Right kidney (tissue), 1 donor: ENCODE results near the gene GSTO2.

Experiments used
- DNase-seq: peaks from one replicate; pipeline ENCODE4 v3.0.0-alpha.2; 2016

The GSTO2 gene

DNA sequence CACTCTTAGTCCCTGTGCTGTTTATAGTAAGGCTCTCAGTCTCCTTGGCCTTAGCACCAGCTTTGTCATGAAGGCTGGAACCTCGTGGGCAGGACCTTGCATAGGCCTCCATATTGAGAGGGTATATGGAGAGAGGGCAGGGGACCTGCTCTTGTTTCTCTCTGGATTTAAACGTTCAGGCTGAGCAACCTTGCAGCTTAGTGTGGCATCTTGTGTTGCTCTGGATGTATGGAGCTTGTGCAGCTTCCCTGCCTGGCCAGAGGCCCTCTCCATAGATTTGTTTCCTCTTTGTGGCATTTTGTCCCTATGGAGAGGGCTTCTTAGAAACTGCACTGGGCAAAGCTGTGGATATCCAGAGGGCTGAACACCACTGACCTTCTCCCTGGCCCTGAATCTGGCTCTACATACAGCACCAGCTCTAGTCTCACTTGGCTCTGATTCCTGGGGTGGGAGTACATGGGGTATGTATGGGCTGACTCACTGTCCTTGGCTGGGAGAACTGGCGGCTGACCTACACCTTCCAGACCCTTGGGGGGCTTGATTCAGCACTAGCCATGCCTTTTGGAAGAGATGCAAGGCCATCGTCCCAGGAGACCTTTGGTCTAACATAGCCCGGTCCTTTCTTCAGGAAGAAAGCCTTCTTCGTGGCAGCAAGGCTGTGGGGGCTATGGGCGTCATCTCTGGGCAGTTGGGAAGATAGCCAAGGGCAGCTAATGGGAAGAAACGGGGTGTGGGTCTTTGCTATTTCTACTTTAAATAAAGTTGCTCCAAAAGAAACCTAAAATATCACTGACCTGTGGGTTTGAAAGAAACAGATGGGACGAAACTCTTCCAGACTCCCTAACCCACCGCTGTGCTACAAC lies 38.8 kb downstream of the GSTO2 start:
- DNase-seq: no peak

DNA sequence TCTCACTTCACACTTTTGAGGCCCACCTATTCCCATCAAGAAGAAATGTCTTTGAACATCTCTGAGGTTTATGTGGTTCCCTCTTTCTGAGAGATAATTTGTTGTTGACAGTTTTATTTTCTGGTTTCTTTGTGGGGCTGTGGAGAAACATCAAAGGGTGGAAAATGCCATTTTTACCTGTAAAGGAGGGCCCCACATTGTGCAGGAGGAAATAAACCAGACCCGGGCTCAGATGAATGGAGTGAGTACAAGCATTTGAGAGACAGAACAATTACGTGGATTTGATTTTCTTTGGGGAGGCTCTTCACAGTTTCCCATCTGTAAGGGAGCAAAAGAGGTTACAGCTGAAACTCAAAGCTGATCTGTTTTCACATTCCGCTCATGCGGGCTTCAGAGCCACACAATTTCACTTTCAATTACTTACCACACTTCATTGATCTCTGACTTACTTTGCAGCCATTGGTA lies 39.5 kb downstream of the GSTO2 start:
- DNase-seq: no peak

DNA sequence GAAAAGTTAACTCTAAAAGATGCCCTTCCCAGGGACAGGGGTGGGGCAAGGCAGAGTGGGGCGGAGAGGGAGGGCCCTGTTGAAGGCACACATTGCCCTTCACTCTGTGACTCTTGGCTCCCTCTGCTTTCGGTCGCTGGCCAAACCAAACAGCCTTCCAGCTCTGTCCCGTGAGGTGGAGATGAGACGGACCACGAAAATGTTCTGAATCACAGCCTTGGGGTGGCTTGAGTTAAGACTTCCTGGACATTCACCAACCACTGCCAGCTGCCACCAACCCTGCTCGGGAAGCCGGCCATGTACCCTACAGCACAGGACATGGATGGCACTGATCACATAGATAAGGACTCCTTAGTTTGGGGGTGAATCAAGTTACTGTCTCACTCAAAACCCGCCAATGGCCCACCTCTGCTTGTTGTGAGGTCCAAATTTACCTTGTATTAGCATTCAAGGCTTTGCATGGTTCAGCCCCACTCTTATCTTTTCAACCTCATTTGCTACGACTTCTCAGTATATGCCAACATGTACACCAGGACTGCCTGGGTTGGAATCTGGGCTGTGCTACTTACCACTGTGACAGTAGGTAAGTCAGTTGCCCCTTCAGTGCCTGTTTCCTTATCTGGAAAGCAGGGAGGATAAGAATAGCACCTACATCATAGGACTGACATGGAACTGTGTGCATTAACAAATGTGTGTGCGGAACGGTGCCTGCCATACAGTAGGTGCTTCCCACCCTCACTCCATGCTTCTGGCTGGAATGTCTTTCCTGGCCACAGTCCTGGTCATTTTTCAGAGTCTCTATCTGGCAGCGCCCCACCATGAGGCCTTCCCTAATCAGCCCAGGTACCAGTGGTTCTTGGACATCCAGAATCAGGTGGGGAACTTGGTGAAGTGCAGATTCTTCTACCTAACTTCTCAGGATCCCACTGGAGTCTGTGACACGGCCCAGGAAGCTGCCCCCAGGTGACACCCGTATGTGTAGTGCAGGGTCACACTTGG lies 41.3 kb downstream of the GSTO2 start:
- DNase-seq: no peak

DNA sequence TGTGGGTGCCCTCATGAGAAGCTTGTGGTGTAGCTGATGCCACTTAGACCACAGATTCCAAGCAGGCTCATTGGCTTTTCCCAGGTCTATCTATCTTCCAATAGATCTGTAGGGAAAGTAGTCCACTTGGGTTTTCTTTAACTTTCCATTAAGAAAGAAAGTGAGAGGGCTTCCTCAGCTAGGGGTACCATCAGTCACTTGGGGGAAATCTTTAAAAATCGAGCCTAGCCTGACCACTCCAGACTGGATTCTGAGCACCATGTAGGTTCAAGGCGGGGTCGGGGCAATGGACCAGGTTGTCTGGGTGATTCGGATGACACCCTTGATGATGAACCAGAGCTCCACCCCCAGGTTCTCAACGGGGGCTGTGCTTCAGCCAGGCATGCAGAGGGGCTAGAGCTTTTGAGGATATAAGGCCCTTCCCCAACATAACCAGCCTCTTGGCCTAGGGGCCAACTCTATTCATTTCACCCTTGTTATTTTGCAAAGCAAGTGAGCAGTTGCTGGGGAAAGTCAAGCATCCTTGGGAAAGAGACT lies 42.3 kb downstream of the GSTO2 start:
- no peak for DNase-seq

DNA sequence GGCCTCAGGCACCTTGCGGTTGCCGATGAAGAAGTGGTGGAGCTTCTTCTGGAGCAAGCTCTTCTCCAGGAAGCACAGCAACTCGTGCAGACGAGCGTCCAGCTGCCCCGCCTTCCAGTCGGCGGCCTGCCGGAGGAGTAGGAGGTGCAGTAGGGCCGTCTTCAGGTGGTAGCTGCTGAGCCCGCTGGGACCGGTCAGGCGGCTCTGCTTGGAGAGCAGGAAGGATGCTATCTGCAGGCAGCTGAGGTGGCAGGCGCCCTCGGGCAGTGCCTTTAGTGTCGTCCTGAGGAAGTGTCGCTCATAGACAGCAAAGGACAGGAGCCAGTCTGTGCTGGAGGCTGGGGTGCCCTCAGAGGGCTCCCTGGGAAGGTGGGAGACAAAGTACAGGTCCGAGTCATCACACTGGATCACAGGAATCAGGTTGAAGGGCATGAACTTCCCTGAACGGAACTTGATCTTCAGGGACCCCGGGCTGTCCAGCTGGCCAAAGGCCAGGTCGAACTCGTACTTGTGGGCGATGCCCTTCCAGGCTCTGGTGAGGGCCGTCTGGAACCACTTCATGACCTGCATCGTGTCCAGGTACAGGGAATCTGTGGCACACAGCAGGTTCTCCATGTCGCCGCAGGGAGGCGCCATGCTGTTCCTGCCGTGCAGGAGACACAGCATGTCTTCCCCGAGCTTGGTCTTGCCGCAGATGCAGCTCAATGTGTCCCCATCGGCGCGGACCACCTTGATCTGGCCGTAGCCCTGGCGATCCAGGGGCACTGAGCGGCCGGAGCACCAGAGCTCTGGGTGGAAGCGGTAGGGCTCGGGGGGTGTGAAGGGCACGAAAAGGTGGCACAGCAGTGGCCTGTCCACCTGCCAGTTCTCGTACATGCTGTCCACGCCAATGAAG lies 45.9 kb downstream of the GSTO2 start:
- no peak for DNase-seq

DNA sequence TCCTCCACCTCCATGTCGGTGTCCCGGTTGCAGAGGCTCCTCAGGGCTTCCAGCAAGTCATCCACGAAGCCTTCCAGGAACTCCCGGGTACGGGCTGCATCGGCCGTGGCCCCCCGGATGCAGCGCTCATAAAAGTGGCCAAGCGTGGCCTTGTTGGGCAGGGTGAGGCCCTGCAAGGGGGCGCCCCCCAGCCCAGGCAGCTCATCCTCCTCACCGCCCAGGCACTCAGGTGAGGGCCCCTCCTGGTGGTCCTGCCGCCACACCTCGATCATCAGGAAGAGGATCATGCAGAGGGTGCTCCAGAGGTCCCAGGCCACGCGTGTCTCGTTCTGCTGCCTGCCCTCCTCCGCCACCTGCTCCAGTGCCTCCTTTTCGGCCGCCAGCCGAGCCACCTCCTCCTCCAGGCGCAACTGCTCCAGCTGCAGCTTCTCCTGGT lies 46.5 kb downstream of the GSTO2 start:
- no peak for DNase-seq

DNA sequence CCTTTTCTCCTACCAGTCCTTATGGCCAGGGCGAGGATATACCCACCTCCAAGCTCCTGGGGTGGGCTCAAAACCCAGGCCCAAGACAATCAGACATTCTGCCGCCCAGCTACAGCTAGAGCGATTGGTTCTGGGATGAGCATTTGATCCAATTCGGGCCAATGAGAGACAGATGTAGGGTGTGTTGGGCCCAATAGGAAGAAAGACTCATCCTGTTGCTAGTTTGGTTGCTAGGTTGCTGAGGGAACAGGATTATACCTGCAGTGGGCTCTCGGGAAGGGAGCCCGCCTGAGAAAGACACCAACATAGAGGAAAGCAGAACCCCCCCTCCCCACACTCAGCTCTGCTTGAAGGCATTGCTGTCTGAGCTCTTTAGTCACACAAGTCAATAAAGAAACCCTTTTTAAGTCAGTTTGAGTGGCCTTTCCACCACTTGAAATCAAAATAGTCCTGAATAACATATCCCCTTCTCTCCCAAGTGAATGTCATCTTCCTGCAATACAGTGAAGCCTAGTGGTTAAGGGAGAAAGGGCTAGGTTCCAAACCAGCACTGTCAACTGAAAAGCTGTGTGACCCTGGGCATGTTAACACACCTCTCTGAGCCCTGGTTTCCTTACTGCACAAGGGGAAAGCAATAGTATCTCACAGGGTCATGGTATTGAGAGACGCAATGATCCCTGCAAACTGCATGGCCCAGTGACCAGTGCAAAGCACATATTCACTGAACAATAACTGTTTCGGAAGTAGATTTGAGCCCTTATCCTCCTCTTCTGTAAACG lies 47.5 kb downstream of the GSTO2 start:
- no peak for DNase-seq

DNA sequence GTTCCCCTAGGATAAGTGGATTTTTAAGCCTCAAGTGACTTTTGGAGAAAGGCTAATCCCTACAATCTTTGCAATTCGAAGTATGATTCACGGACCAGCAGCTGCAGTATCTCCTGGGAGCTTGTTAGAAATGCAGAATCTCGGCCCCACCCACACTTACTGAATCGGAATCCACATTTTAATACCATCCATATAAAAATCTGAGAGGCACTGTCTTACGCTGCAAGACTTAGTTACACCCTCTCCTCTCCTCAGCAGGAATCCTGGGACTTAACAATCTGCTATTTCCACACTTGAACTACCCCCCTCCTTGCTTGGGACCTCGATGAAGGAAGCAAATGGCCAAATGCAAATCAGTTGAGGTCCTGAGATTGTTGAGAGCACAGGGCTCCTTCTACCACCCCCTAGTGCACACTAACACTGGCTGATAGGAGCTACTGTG lies 48.3 kb downstream of the GSTO2 start:
- DNase-seq: no peak

DNA sequence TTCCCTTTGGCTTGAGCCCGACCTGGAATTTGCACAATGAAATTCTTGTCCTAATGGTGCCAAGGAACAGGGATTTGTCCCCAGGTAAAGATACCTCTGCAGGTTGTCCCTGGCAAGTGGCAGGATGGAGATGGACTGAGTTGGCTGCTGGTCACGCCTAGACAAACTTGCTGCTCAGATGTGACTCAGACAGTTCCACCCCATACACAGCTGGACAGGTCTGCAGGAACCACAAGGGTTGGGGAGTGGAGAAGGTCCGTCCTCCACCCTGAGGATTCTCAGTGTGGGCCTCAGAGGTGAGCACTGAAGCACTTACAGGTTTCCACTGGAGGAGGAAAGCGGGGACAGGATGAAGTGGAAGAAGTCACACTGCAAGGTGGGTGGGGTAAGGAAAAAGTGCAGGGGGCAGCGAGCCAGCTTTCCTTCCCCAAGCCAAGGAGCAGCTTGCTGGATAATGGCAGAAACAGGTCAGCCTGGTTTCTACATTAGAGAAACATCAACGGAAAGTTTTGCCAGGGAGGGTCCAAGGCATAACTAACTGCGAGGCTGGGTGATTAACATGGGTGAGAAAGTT lies 48.8 kb downstream of the GSTO2 start:
- no peak for DNase-seq

DNA sequence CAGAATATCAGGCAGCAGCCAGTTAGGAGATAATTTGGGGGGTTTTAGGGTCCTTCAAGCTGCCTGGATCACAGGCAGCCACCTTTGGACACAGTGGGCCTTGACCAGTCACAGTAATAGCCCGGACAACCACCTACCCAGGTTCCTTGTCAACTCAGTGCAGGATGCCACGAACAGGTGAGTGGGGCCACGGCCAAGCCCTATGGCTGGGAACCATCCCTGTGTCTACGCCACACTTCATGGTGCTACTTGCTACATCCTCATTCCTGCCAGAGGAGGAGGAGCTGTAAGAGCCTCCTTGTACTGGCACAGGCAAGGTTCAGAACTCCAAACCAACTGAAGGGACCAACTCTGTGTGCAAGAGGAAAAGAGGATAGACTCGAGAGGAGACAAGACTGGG lies 49.3 kb downstream of the GSTO2 start:
- DNase-seq: no peak

DNA sequence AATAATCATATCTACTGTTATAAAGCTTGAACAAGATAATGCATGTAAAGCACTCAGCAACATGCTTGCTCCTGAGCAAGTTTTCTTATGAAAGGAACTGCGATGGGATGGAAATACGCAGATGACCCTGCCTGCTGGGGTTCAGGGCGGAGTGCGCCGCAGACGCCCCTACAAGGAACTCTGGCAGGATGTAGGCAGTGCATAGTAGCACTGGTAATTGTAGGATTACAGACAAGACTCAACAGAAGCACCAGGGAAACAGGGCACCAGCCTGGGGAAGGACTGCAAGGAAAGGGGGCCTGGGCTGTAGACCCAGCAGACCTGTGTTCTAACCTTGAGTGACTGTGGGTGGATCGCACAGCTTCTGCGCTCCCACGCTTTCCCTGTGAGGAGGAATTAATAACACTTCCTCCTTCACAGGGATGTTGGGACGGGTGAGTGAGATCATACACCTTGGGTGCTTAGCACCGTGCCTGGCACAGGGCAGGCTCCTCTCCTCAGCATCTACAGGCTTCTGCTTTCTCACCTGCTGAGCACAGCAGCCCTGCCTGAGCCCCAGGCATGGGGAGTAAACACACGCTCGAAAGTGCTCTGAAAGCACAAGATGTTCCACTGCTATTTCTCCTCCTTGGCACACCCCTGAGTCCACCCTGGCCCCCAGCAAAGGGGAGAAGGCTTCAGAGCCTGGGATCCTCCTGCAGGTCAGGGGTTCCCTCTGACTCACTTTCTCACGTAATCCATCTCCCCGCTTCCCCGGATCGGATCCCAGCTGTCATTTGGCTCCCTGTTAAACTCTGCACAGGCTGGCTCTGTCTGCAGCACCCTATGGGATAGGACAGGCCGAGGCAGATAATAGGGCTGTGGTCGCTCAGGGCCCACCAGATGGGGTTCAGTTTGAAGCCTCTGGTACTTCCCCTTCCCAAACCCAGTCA lies 50.1 kb downstream of the GSTO2 start:
- DNase-seq: no peak

DNA sequence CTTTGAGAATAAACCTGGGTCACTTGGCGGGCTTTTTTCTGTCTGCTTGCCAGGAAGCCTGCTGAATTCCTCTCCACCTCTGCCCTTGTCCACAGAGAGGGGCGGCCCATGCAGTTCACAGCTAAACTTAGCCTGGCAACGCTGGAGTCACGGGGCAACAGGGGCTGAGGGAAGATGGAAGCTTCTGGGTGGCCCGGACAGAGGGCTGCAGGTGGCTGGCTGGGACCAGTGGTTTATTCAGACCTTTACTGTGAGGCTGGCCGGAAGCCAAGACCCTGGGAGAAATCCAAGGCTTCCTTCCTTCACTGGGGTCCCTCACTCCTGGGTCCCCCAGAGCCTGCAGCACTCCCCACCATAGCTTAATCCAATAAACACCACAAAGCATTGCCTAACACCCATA lies 52.2 kb downstream of the GSTO2 start:
- no peak for DNase-seq

DNA sequence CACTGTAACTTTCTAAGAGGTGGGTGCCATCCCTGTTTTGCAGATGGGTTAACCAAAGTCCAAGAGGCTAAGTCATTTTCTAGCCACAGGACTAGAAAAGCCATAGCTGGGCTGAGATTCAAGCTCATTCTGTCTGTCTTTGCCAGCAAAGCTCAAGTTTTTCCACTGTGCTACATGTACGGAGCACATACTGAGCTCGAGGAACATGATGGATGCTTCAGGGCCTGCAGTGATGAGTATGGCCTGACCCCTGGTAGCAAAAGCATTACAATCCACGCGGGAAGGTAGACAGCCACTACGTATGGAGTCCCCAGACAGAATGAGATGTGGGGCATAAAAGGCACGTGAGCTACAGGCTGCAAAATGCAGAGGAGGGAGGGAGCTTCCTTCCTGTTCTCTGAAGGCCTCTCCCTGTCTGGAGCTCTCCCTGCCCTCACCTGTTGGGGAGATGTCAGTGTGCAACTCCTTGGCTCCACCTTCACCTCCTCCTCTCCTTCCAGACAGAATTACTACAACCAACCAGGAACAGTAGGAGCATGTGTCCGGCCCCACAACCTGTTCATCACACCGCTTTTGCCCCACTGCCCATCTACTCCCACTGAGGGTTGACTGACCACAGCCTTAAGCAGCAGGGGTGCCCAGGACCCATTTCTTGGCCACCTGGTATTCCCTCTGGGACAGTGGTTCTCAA lies 52.9 kb downstream of the GSTO2 start:
- DNase-seq: no peak

DNA sequence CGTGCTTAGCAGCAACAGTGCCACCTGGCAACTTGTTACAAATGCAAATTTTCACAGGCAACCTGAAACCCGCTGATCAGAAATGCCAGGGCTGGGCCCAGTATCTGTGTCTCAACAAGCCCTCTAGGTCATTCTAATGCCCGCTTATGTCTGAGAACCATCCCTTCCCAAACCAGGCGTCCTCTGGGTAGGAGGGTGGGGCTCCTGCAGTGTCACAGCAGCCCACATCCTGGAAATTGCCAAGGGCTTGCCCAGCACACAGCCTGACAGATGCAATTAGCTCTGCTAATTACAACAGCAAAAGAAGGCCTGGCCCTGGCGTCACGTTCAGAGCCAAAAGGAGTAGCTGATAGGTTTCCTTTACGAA lies 53.4 kb downstream of the GSTO2 start:
- DNase-seq: no peak

DNA sequence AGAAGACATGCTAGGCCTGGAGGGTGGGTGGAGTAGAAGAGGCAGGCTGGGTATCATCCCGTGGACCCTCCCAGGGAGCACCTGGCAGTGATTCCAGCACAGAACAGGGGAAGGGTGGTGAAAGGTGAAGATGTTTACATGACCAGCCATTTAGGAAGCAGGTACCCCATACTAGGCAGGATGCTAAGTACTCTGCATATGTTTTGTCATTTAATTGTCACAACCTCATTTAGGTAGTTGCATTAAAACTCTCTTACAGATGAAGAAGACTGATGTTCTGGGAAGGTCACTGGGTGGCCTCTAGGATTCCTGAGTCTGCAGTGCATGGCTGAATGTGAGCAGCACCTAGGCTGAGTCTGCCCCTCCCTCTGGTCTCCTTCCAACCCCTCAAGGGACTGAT lies 54.1 kb downstream of the GSTO2 start:
- DNase-seq: no peak

DNA sequence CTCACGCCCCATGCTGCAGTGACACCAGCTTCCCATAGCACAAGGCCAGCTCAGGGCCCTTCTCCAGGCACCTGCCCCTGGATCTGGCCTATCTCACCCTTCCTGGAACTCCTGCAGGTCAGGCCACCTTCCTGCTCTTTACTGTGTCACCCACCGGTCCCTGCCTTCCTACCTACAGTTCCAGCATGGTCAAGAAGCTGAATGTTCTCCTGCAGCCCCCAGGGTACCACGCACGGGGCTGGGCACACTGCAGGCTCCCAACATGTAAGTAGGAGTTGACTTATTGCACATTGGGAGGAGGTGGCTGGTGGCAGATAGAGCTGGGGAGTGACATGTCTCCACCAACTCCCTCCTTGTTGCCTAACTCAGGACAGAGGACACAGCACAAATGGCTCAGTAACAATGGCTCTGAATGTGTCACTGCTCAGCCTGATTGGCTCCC lies 54.8 kb downstream of the GSTO2 start:
- no peak for DNase-seq

DNA sequence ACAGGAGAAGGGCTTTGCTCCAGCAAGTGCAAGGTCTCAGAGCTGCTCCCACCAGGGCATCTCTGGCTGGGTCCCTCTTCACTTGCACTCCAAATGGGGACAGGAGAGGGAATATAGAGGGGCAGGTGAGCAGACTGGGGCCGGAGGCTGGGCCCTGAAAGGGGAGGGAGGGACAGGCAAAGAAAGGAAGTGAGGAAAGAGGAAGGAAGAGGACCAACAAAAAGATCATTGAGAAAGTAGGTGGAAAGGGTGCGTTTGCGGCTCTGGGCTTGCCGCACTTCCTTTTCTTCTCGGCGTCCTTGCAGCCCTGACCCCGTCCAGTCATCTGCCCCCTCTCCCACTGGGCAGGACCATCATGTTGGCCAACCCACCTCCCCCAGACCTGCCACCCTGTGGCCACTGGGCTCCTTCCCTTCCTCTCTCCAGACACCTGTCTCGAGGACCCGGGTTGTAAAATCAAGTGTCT lies 55.3 kb downstream of the GSTO2 start:
- no peak for DNase-seq

DNA sequence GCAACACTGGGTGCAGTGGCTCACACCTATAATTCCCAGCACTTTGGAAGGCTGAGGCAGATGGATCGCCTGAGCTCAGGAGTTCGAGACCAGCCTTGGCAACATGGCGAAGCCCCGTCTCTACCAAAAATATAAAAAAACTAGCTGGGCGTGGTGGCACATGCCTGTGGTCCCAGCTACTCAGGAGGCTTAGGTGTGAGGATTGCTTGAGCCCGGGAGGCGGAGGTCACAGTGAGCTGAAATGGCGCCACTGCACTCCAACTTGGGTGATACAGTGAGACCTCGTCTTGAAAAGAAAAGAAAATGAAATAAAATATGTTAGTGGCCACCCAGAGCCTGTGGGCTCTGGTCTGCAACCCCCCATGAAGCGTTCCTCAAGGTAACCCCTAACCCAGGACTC lies 55.9 kb downstream of the GSTO2 start:
- DNase-seq: no peak
